K562 (cell line): ENCODE data around the gene ACYP2. TPM values are rescaled to one million over a fixed set of nuclear protein-coding genes. Genes with fewer than 3 reads are reported as not detected.

Experiments
- ATAC-seq: fragments of 200-7000 bp; cut with Tn5 transposase; 3 replicates; pipeline ENCODE4 v1.9.1; 2020; ENCODE audit warnings: moderate library complexity
- BruUV-seq: library from RNA; stranded (reverse); fragments of 400-500 nt; replicated peaks from 2 replicates; lab custom pipeline; 2021; lab: Mats Ljungman, UMichigan
- CTCF ChIA-PET: fragments of 300-600 bp; formaldehyde crosslinking; extraction: SDS; loops from one replicate; lab custom pipeline; 2021; ENCODE audit warnings: low intra/inter-chr PET ratio; lab: Yijun Ruan, JAX
- POLR2A ChIA-PET: fragments of 300-600, 350-650 bp; sonication (Branson Sonifier 250); formaldehyde crosslinking; extraction: SDS; loops from one replicate; lab custom pipeline; 2021; ENCODE audit warnings: antibody characterized with exemption, inconsistent platforms; lab: Yijun Ruan, JAX
- DNase-seq, 4 experiments: peaks; one replicate each; pipeline versions ENCODE4 v3.0.0 to v3.0.0-alpha.2; 2011 to 2018; ENCODE audit warnings: low spot score in 3 of 4, mixed read lengths in 3 of 4; ENCODE audit errors: extremely low read depth in 1 of 4
- FAIRE-seq: peaks from 2 replicates; lab custom pipeline; 2011; peaks lifted over from hg19 to GRCh38; lab: Jason Lieb, UNC
- H2AFZ ChIP-seq: 2 replicates; pipeline ENCODE4 v1.6.0; 2011; ENCODE audit warnings: low read depth, low read length, control low read depth, inconsistent platforms
- H3K27ac ChIP-seq: fragments of 200-600 bp; 3 replicates; pipeline ENCODE4 v1.8.0; 2011; ENCODE audit warnings: low read depth, mild to moderate bottlenecking, control low read depth, inconsistent platforms, low read length, moderate library complexity, mixed read lengths; ENCODE audit errors: extremely low read depth
- H3K27me3 ChIP-seq, 2 experiments: fragments of 300-600 bp in 1 of 2; 2 replicates in 1 of 2; 3 replicates in 1 of 2; pipeline versions ENCODE4 v1.6.0 to v1.8.0; 2011; ENCODE audit warnings: inconsistent platforms in 2 of 2, low read length in 2 of 2, mild to moderate bottlenecking in 1 of 2, mixed read lengths in 1 of 2, moderate library complexity in 1 of 2; ENCODE audit not compliant: control insufficient read depth in 2 of 2, insufficient read depth in 2 of 2
- H3K36me3 ChIP-seq: fragments of 300-600 bp; 3 replicates; pipeline ENCODE4 v1.8.0; 2011; ENCODE audit warnings: mild to moderate bottlenecking, low read length, inconsistent platforms; ENCODE audit not compliant: control insufficient read depth, insufficient read depth
- H3K4me1 ChIP-seq, 2 experiments: fragments of 200-600 bp in 1 of 2; replicated peaks in 1 of 2; 2 replicates in 1 of 2; 3 replicates in 1 of 2; pipeline versions ENCODE4 v1.5.1 to v1.8.0; 2011; ENCODE audit warnings: inconsistent platforms in 2 of 2, low read length in 2 of 2, mild to moderate bottlenecking in 1 of 2, mixed read lengths in 1 of 2, moderate library complexity in 1 of 2; ENCODE audit not compliant: control insufficient read depth in 2 of 2, insufficient read depth in 2 of 2
- H3K4me2 ChIP-seq: 2 replicates; pipeline ENCODE4 v1.6.1; 2011; ENCODE audit warnings: low read length, control low read depth, inconsistent platforms, mixed read lengths; ENCODE audit not compliant: insufficient read depth
- H3K4me3 ChIP-seq: fragments of 200-600 bp; sonication (generic), shearing (Covaris generic); 2 replicates; pipeline ENCODE4 v1.5.1; 2016; ENCODE audit warnings: control low read depth, inconsistent platforms
- H3K79me2 ChIP-seq: fragments of 200-600 bp; 3 replicates; pipeline ENCODE4 v1.8.0; 2011; ENCODE audit warnings: low read length, inconsistent platforms; ENCODE audit not compliant: control insufficient read depth, insufficient read depth
- H3K9ac ChIP-seq, 2 experiments: 2 replicates each; pipeline versions ENCODE4 v1.6.0 to v1.6.1; 2011; ENCODE audit warnings: low read depth in 2 of 2, low read length in 2 of 2, control low read depth in 1 of 2, inconsistent platforms in 1 of 2, mild to moderate bottlenecking in 1 of 2, mixed read lengths in 1 of 2; ENCODE audit not compliant: insufficient read depth in 1 of 2
- H3K9me1 ChIP-seq: one replicate; pipeline ENCODE4 v1.6.0; 2011; ENCODE audit warnings: inconsistent platforms, mild to moderate bottlenecking, low read length, moderate library complexity; ENCODE audit not compliant: control insufficient read depth, insufficient read depth
- H3K9me3 ChIP-seq: replicated peaks from 2 replicates; pipeline ENCODE4 v1.5.1; 2011; ENCODE audit warnings: low read depth, low read length, inconsistent platforms; ENCODE audit not compliant: control insufficient read depth, insufficient read depth
- H4K20me1 ChIP-seq: replicated peaks from 2 replicates; pipeline ENCODE4 v1.6.1; 2011; ENCODE audit warnings: low read length, inconsistent platforms, mixed read lengths; ENCODE audit not compliant: control insufficient read depth, insufficient read depth
- GTF2E2 ChIP-seq: fragments of 200-800 bp; sonication (Bioruptor generic); IDR thresholded peaks from 2 replicates; pipeline ENCODE4 v1.6.1; 2016; ENCODE audit warnings: missing genetic modification characterization, missing compliant biosample characterization
- JUND ChIP-seq, 2 experiments: IDR thresholded peaks; 2 replicates in 1 of 2; 3 replicates in 1 of 2; pipeline ENCODE4 v1.6.1; 2011; ENCODE audit warnings: borderline replicate concordance in 2 of 2, low read depth in 2 of 2, low read length in 2 of 2, improper control_type of control experiment in 1 of 2, missing biosample characterization in 1 of 2, missing genetic modification characterization in 1 of 2, missing genetic modification reagents in 1 of 2
- NCOA4 ChIP-seq: fragments of 450-650 bp; IDR thresholded peaks from 2 replicates; pipeline ENCODE4 v1.6.1; 2018; ENCODE audit warnings: mild to moderate bottlenecking; ENCODE audit not compliant: partially characterized antibody
- POLR2B ChIP-seq: fragments of 450-650 bp; IDR thresholded peaks from 2 replicates; pipeline ENCODE4 v1.6.1; 2018; ENCODE audit warnings: low read depth; ENCODE audit not compliant: partially characterized antibody
- USF2 ChIP-seq: sonication (generic); formaldehyde crosslinking; IDR thresholded peaks from 2 replicates; pipeline ENCODE4 v1.5.0; 2020; ENCODE audit warnings: missing genetic modification reagents
- WGBS: fragments of 100-300 bp; shearing (Covaris generic); methylation state at CpG from one replicate; pipeline ENCODE4 v1.1.6; 2016; ENCODE audit warnings: low coverage, mixed read lengths; ENCODE audit not compliant: insufficient coverage; ENCODE audit errors: missing lambda C conversion rate; 5-methylcytosine and 5-hydroxymethylcytosine counted together
- in situ Hi-C: fragments of 300-500 bp; cut with MboI; formaldehyde crosslinking; loops from 4 replicates; pipeline ENCODE4 v1.15.0; 2018; ENCODE audit warnings: inconsistent platforms, mixed read lengths
- intact Hi-C: fragments of 100-400 bp; cut with micrococcal nuclease; formaldehyde crosslinking; loops from 2 replicates; pipeline ENCODE4 v1.14.2; 2022
- polyA plus RNA-seq, 8 experiments: library from polyadenylated mRNA; depleted of rRNA in 4 of 8; stranded (reverse) in 5 of 8; unstranded in 3 of 8; fragments of >200 nt; fragmentation: Nextera tagmentation in 2 of 8; fragmentation: Illumina TruSeq in 1 of 8; extraction: Ambion mirVana in 2 of 8; extraction: Trizol in 1 of 8; gene quantifications; 2 replicates each; pipeline versions ENCODE4 v1.2.1 to v1.2.3, GENCODE V29; 2011 to 2014; ENCODE audit warnings: inconsistent platforms in 1 of 8, missing spikeins in 1 of 8
- total RNA-seq, 7 experiments: library from RNA; depleted of rRNA in 6 of 7; stranded (reverse); fragments of >200 nt in 6 of 7; fragmentation: Illumina TruSeq in 2 of 7; extraction: Trizol in 2 of 7; gene quantifications; 2 replicates each; pipeline versions ENCODE4 v1.2.1 to v1.2.3, GENCODE V29; 2011 to 2021; ENCODE audit warnings: low replicate concordance in 1 of 7

ACYP2 gene
- total and polyA plus RNA-seq, 9 of the 15 experiments (the other 6 are each of a cell fraction or from before 2014, with no cell fraction given), result 1.0 to 4.1 (median 2.0) TPM

GRCh38 chr2:54287532-54287931 is 172.1 kb downstream of the ACYP2 start:
- Histone ChIP-seq H3K79me2 (no peaks in the 10 kb centered on the region), H3K4me2 (no peak overlapping the region), H3K9ac (no peak overlapping the region), H3K27me3 (peaks cover 18 to 25% of the 10 kb centered on the region in 2 experiments), H3K36me3 (no peaks in the 10 kb centered on the region), H3K9me3 (no peaks in the 10 kb centered on the region), H3K9me1 (no peaks in the 10 kb centered on the region), H4K20me1 (no peaks in the 10 kb centered on the region), H3K4me1 (peaks cover 0 to 3% of the 10 kb centered on the region in 2 experiments; a peak in 2 of 5 replicates), H2AFZ (no peak overlapping the region), H3K4me3 (no peak overlapping the region), H3K27ac (no peak overlapping the region)
- TF ChIP-seq POLR2B, result no peak
- TF ChIP-seq GTF2E2 (tag), result no peak
- no peak for TF ChIP-seq USF2 (CRISPR knock-in tag)
- no peak for TF ChIP-seq NCOA4
- no peak for TF ChIP-seq JUND (IDR thresholded peaks at IDR 0.05; ENCODE audit: borderline replicate concordance, low read depth, low read length)
- TF ChIP-seq JUND (tag; IDR thresholded peaks at IDR 0.05; ENCODE audit: borderline replicate concordance, low read depth, low read length), result no peak
- ChIA-PET POLR2A (interaction anchor here (0.7 to 1.0 kb wide), 2 partner anchors 12 to 13 kb away, joined by 3 read pairs; no protein-coding TSS in a partner anchor), CTCF (no interaction called here)
- DNase-seq (no peak), ATAC-seq (no peak), FAIRE-seq (no peak)
- intact Hi-C loops, result no loop called here
- in situ Hi-C loops, result no loop called here
- BruUV-seq, result no TSS peak
- WGBS, result 3% methylated on average over 2 of the region's 2 CpGs
